Activated CD8-positive, alpha-beta memory T cell treated with anti-CD3 and anti-CD28 coated beads for 48 hours (primary cell): ENCODE results near the gene SLC25A21.

Source experiments
- DNase-seq, 3 experiments: peaks; one replicate each; pipeline ENCODE4 v3.0.0-alpha.2; 2020; ENCODE audit warnings: low read depth in 2 of 3, low spot score in 2 of 3

SLC25A21 gene

GRCh38 chr14:36671149-36671548 is 501.3 kb downstream of the SLC25A21 start:
- DNase-seq: no peak

- no peak for DNase-seq
These were observed 504.7 kb downstream of the SLC25A21 start for GRCh38 chr14:36667679-36668078.

GRCh38 chr14:36666416-36667206 is 505.8 kb downstream of the SLC25A21 start:
- DNase-seq: no peak

DNA sequence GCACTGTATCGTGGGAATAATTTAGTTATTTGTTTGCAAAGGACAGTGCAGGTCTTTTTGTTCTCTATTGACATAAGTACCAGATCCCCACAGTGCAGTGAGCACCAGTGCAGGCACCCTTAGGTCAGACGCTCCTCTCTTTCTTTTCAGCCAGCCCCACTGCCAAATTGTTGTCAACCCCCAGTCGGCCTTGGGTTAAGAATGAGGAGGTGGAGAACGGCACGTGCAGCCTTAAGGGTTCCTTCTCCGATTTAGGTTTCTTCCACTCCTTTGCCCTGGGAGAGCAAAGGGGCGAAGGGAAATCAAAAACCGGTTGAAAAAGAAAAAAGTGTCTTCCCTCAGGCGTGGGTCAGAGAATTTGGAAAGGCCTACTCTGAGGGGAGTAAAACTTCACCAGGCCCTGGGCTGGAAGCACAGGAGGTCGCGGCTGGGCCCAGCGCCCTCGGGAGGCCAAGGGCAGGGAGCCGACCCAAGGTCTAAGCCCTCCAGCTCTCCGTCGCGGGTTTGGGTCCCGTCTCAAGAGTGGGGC is 506.5 kb downstream of the SLC25A21 start:
- no peak for DNase-seq

DNA sequence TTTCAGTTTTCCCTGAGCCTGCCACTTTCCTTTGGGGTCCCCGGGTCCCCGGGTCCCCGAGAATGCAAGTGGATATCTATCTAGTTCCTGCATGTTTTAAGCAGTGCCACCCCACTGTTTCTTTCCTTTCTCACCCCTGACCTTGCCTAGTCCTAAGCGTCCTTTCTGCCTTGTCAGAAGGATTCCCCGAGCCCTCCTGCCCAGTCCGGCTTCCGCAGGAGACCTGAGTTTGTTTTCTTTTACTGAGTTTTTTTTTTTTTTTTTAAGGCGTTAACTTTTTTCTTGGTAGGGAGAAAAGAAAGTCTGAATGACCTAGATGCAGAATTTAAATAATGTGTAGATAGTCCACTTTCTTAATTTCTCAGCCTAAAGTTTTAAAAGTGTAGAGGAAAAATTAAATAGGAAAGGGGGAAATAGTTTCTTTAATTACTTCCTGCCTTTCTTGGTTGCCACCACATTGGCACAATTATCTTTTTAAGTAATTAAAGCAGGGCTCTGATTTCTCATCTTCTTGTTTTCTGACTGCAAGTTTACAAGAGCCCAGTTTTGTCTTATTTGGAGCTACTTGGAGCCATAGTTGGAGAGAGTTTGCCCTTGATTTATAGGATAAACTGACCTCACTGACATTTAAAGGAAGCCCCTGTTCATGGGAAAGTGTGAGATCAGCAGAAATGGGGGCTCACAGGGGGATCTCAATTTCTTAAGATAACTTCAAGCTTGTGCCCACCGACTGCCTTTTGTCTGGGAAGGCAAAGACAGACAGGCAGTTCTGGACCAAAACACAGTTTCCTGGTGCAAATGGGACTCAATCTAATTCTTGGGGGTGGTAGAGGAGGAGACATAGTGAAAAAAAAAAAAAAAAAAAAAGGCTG is 507.8 kb downstream of the SLC25A21 start:
- DNase-seq: no peak

DNA sequence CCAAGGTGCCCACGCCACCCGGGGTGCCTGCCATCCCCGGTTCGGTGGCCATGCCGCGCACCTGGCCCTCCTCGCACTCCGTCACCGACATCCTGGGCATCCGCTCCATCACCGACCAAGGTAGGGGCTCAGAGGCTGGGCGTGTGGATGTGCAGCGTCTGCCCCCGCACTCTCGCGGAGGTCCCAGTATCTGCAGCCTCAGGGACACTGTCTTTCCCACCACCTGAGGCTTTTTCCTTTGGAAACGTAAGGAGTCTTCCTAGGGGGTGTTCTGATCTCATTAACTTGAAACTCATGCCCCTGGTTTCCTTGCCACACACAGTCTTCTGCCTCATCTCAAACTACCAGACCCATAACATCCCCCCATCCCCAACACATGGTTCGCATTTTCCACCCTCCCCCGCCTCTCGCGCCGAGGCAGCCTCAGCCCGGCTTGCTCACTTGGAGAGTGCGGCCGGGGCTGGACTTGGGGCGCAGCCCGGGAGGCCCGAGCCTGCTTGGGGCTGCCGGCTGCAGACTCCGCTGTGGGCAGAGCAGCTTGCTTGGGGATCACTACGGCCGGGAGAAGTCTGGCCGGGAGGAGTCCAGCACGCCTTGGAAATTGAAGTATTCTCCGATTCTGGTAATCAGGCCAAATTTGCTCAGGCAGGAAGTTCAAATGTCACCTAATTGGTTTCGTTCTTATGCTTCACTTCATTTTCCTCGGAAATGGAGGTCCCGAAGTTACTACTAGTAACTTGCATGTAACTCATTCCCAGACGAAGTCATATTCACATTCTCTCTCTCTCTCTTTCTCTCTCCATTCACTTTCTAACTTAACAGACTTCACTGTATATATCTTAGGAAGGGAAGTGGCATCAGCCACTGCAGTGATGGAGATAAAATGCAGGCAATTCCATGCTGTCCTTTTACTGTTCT is 508.7 kb downstream of the SLC25A21 start:
- no peak for DNase-seq

- DNase-seq: no peak
These were observed 509.6 kb downstream of the SLC25A21 start for GRCh38 chr14:36662543-36663403.

DNA sequence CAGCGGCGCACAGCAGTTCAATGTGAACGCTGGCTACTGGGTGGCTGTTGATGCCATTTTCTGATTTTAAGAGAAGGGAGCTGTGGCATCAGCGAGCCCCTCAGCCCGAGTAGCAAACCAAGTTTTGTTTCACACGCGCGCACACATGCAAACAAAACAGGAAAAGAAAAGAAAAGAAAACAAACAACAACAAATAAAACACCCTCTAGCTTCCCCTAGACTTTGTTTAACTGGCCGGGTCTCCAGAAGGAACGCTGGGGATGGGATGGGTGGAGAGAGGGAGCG is 510.2 kb downstream of the SLC25A21 start:
- no peak for DNase-seq

GRCh38 chr14:36661506-36662257 is 510.7 kb downstream of the SLC25A21 start, which contains the start of gene PAX9:
Gene PAX9 (plus strand): TSS chr14:36661860. CDS start chr14:36662090, 230 bp downstream.
- no peak for DNase-seq

- DNase-seq: no peak
These were observed 511.5 kb downstream of the SLC25A21 start for GRCh38 chr14:36660736-36661505.

- DNase-seq: no peak
These were observed 512.3 kb downstream of the SLC25A21 start for GRCh38 chr14:36659822-36660735.

- no peak for DNase-seq
These were observed 513.2 kb downstream of the SLC25A21 start for GRCh38 chr14:36659010-36659821.

- no peak for DNase-seq
These were observed 514.0 kb downstream of the SLC25A21 start for GRCh38 chr14:36658123-36659009.

DNA sequence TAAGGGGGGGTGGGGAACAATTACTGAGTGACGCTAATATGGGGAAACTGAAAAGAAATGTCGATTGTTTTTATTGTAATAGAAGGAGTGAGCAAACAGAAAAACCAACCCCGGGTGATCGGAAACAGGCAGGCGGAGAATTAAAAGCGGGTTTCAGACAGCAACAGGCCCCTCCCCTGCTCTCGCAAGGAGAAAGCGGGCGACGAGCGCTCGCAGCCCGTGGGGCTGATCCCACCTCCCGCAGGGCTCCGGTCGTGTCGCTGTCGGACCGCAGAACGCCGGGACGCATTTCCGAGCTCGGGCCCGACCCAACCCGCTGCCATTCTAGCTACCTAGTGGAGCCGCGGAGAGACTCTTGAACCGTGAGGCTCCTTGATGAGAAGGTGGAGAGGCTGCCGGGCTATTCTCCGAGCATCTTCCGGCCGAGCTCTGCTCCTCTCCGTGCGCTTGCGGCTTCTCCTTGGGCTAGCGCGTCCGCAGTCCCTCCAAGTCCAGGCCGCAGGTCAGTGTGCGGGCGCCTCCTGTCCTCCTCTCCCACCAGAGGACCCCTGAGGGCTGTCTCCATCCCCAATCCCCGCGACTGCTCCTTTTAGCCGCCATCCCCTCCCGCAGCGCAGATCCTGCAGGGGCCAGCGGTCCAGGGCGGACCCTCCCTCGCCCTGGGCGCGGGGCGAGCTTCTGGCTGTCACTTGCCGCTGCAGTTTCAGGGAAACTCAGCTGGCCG is 514.8 kb downstream of the SLC25A21 start:
- no peak for DNase-seq
